ENCODE data around the gene NLRP5.

NLRP5 gene

DNA sequence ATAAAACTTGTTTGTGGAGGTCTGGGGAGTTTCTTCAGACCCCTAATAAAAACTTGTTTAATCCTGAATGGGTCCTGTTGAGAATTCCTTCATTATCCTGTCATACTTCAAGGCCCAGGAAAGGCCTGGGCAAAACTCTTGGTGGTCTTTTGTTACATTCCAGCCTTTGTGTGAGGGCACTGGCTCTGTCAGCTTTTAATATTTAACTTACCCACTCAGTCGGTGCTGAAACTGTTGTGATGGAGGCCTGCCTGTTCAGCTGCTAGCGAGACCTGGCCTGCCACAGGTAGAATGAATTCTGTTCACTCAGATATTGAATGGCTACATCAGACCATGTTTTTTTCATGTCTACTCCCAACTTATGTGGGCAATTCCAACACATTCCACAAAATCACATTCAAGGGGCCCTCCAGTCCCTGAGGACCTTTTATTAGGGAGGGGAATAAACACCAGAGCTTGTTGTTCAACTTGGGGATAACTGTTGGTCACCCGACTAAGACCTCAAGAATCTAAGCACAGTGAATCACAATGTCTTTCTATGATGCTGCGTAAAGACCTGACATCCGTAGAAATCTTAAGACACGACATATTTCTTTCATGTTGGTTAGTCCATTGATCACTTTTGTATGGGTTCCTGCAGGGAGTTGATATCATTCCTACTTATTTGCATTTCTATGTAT, 26.4 kb upstream of the NLRP5 start:
- no peak overlapping the region for H3K4me3 ChIP-seq (replicated peaks in 1 of 2; ENCODE audit: low read depth in 2 of 2, low read length in 2 of 2)
- DNase-seq (ENCODE audit: low read depth in 2 of 2): no peak
- TF ChIP-seq, protein P1, sequence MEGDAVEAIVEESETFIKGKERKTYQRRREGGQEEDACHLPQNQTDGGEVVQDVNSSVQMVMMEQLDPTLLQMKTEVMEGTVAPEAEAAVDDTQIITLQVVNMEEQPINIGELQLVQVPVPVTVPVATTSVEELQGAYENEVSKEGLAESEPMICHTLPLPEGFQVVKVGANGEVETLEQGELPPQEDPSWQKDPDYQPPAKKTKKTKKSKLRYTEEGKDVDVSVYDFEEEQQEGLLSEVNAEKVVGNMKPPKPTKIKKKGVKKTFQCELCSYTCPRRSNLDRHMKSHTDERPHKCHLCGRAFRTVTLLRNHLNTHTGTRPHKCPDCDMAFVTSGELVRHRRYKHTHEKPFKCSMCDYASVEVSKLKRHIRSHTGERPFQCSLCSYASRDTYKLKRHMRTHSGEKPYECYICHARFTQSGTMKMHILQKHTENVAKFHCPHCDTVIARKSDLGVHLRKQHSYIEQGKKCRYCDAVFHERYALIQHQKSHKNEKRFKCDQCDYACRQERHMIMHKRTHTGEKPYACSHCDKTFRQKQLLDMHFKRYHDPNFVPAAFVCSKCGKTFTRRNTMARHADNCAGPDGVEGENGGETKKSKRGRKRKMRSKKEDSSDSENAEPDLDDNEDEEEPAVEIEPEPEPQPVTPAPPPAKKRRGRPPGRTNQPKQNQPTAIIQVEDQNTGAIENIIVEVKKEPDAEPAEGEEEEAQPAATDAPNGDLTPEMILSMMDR (IDR thresholded peaks at IDR 0.05; ENCODE audit: low read depth, low read length): no peak

DNA sequence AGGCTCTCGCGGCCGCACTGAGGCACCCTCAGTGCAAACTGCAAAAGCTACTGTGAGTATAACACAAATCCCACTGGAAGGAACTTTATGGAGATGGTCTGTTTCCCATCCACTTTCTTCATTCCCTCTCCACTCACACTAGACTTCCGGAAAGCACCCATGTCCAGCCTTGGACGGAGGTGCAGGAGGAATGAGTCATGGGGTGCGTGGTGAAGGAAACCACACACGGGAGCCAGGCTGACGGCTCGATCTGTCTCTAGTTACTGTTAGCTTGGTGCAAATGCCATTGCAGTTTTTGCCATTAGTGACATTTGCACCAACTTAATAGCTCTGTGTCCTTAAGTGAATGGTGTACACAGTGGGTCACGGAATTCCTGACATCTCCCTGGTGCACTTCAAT, 24.4 kb upstream of the NLRP5 start:
- H3K4me3 ChIP-seq (replicated peaks in 1 of 2; ENCODE audit: low read depth in 2 of 2, low read length in 2 of 2): no peak overlapping the region
- TF ChIP-seq, protein P1 (IDR thresholded peaks at IDR 0.05; ENCODE audit: low read depth, low read length): no peak
- no peak for DNase-seq (ENCODE audit: low read depth in 2 of 2)

DNA sequence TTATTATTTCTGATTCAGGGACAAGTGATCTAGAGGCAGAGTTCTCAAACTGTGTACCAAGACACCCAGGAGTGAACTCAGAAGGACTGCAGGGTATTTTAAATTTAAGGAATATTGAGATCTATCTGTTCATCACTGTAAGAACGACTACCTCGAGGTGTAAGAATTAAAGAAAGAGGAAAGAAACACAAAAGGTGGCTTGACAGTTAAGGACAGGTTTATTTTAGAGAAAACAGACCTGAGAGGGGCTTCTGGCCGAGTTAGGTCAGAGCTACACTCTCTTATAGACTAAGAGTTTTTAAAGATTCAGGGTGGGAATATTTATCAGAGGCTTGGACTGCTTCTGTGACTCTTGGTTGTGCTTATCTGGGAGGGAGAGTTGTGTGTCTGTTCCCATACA, 12.6 kb upstream of the NLRP5 start:
- DNase-seq (ENCODE audit: low read depth in 2 of 2): no peak
- TF ChIP-seq, protein P1 (IDR thresholded peaks at IDR 0.05; ENCODE audit: low read depth, low read length): no peak
- H3K4me3 ChIP-seq (replicated peaks in 1 of 2; ENCODE audit: low read depth in 2 of 2, low read length in 2 of 2): no peak overlapping the region

DNA sequence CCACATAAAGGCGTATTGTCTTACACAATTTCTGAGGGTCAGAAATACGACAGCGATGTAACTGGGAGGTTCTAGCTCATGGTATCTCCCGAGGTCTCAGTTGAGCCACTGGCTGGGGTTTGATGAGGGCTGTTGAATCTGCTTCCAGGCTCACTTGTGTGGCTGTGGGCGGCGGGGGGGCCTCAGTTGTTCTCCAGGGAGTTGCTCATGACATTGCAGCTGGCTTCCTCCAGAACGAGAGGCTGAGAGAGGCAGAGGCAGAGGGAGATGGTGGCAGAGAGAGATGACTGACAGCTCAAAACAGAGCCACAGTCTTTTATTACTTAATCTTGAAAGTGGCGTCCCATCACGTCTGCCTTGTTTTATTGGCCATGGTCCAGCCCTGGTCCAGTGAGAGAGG, 6.2 kb upstream of the NLRP5 start:
- TF ChIP-seq, protein P1 (IDR thresholded peaks at IDR 0.05; ENCODE audit: low read depth, low read length): no peak
- DNase-seq (ENCODE audit: low read depth in 2 of 2): no peak
- no peak overlapping the region for H3K4me3 ChIP-seq (replicated peaks in 1 of 2; ENCODE audit: low read depth in 2 of 2, low read length in 2 of 2)

DNA sequence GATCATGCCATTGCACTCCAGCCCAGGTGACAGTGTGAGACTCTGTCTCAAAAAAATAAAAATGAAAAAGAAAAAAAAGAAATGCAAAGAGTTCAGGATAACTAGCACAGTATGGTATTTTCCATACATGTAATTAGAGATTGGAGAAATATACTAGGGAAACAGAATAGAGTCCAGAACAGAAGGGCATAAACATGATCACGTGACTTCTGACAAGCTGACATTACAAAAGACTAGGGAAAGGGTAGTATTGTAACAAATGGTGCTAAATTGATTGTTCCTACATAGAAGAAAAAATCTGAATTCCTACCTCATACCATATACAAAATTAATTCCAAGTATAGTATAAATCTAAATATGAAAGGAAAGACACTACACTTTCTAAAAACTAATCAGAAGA, 1.3 kb upstream of the NLRP5 start:
- TF ChIP-seq, protein P1 (IDR thresholded peaks at IDR 0.05; ENCODE audit: low read depth, low read length): no peak
- DNase-seq (ENCODE audit: low read depth in 2 of 2): no peak
- H3K4me3 ChIP-seq (replicated peaks in 1 of 2; ENCODE audit: low read depth in 2 of 2, low read length in 2 of 2): no peak overlapping the region

DNA sequence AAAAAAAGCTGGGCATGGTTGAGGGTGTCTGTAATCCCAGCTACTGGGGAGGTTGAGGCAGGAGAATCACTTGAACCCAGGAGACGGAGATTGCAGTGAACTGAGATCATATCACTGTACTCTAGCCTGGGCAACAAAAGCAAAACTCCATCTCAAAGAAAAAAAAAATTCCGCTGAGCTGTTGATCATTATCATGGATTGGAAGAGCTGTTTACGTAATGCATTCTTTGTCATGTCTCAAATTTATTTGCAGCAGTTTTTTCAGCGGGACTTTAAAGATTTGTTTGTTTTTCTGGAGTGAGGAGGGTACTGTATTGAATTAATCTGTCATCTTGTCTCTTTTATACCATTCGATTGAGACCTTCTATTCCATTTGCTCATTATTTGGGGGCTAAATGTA, 4.3 kb downstream of the NLRP5 start:
- TF ChIP-seq, protein P1 (IDR thresholded peaks at IDR 0.05; ENCODE audit: low read depth, low read length): no peak

DNA sequence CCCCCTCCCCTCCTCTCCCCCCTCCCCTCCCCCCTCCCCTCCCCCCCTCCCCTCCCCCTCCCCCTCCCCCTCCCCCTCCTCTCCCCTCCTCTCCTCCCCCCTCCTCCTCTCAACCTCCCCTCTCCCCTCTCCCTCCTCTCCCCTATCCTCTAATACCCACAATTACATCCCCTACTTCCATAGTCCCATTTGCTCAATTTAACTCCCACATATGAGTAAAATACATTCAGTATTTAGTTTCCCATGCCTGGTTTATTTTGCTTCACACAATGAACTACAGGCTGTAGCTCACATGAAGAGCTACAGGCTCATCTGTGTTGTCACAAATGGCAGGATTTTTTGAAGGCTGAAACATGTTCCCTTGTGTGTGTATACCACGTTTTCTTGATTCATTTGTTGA, 6.9 kb downstream of the NLRP5 start:
- TF ChIP-seq, protein P1 (IDR thresholded peaks at IDR 0.05; ENCODE audit: low read depth, low read length): no peak
- no peak for DNase-seq (ENCODE audit: low read depth in 2 of 2)
- H3K4me3 ChIP-seq (replicated peaks in 1 of 2; ENCODE audit: low read depth in 2 of 2, low read length in 2 of 2): no peak overlapping the region

More for the DNA sequence above, 4.3 kb downstream of the NLRP5 start:
- H3K4me3 ChIP-seq (replicated peaks in 1 of 2; ENCODE audit: low read depth in 2 of 2, low read length in 2 of 2): no peak overlapping the region
- DNase-seq (ENCODE audit: low read depth in 2 of 2): no peak
